ENCODE data around the gene CHSY1. TPM values are rescaled to one million over a fixed set of nuclear protein-coding genes. Genes with fewer than 3 reads are reported as not detected.

Gene CHSY1
- total RNA-seq, 4 donors from 2014 or later, result 8.8 to 19.3 (median 11.4) TPM

GRCh38 chr15:101275018-101275417 lies 23.2 kb upstream of the CHSY1 start:
- Histone ChIP-seq H3K27ac (no peak overlapping the region), H3K27me3 (no peaks in the 10 kb centered on the region), H3K4me3 (no peak overlapping the region), H3K9me3 (no peaks in the 10 kb centered on the region), H3K36me3 (peaks cover 25 to 65% (median 33%) of the 10 kb centered on the region in 3 donors), H3K4me1 (peaks cover 5 to 22% (median 15%) of the 10 kb centered on the region in 3 donors)
- 60 to 72% methylated on average over 5 of the region's 5 CpGs for WGBS, 2 donors
- no peak for TF ChIP-seq POLR2A (IDR thresholded peaks at IDR 0.05)
- TF ChIP-seq, protein P1, sequence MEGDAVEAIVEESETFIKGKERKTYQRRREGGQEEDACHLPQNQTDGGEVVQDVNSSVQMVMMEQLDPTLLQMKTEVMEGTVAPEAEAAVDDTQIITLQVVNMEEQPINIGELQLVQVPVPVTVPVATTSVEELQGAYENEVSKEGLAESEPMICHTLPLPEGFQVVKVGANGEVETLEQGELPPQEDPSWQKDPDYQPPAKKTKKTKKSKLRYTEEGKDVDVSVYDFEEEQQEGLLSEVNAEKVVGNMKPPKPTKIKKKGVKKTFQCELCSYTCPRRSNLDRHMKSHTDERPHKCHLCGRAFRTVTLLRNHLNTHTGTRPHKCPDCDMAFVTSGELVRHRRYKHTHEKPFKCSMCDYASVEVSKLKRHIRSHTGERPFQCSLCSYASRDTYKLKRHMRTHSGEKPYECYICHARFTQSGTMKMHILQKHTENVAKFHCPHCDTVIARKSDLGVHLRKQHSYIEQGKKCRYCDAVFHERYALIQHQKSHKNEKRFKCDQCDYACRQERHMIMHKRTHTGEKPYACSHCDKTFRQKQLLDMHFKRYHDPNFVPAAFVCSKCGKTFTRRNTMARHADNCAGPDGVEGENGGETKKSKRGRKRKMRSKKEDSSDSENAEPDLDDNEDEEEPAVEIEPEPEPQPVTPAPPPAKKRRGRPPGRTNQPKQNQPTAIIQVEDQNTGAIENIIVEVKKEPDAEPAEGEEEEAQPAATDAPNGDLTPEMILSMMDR (IDR thresholded peaks at IDR 0.05), result no peak
- no peak for DNase-seq
- intact Hi-C loops (cut with DNase I), result no loop called here

DNA sequence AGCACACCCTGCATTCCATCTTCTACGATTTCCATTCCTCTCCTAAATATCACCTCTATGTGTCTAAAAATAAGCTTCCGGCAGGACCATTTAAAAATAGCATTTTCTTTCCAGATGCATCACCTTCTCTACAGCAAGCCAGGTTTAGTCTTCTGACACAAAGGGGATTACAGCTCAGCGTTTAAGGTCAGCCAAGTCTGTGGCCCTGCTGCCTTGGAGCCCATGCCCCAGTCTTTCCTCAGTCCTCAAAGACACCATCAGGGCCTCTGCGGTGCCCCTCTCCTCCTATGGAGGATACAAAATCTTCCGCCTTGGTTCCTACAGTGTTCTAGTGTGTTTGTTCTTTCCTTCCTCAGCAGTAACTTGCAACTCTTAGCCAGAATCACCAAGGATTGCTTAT lies 21.7 kb upstream of the CHSY1 start:
- TF ChIP-seq, protein P1 (IDR thresholded peaks at IDR 0.05), result no peak
- no peak for TF ChIP-seq POLR2A (IDR thresholded peaks at IDR 0.05)
- Histone ChIP-seq H3K36me3 (peaks cover 25 to 67% (median 33%) of the 10 kb centered on the region in 3 donors), H3K9me3 (no peaks in the 10 kb centered on the region), H3K4me1 (peaks cover 5 to 22% (median 15%) of the 10 kb centered on the region in 3 donors), H3K4me3 (no peak overlapping the region), H3K27ac (no peak overlapping the region), H3K27me3 (no peaks in the 10 kb centered on the region)
- no peak for DNase-seq
- 74 to 78% methylated on average over 5 of the region's 5 CpGs for WGBS, 2 donors
- intact Hi-C loops (cut with DNase I), result no loop called here

- H3K27me3 ChIP-seq, result no peaks in the 10 kb centered on the region
- DNase-seq, result no peak
- 93 to 94% methylated on average over 9 of the region's 9 CpGs for WGBS, 2 donors
- H3K4me3 ChIP-seq, result no peak overlapping the region
- H3K4me1 ChIP-seq, result peaks cover 5 to 22% (median 14%) of the 10 kb centered on the region in 3 donors
- H3K9me3 ChIP-seq, result no peaks in the 10 kb centered on the region
- H3K27ac ChIP-seq, result no peak overlapping the region
- TF ChIP-seq, protein P1 (IDR thresholded peaks at IDR 0.05), result no peak
- TF ChIP-seq POLR2A (IDR thresholded peaks at IDR 0.05), result no peak
- H3K36me3 ChIP-seq, result peaks cover 25 to 67% (median 33%) of the 10 kb centered on the region in 3 donors
- intact Hi-C loops (cut with DNase I), result no loop called here
These were observed 20.7 kb upstream of the CHSY1 start for GRCh38 chr15:101272584-101272983.

DNA sequence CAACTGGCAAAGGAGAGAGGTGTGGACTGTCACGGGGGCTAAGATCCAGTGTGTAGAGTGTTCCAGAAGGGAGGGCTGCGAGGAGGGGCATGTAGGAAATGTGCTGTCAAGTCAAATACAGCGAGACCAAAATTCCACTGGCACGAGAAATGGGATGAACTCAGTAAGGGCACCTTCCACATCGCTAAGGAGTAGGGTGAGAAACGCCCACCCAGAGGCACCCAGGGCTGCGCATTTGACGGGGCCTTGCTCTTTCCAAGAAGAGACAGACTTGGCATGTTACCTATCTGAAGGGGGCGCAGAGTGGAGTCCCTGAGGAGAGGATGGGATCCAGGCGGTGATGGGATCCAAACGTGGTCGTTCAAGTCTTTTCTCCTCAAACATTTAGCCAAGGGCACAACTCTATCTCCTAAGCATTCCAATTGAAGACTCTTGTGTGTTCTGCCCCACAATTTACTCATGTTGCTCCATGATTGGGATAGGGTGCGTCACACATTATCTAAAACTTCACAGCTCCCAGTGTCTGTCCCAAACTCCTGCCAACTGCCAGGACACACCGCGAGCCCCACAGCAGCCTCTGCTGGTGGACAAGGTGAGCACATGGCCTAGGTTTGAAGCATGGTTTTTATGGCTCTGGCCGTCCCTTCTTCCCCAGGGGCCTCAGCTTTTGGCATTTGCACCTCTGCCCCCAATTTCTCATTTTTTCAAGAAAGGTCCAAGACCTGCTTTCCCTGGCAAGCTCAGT lies 17.8 kb upstream of the CHSY1 start:
- Histone ChIP-seq H3K4me3 (no peak overlapping the region), H3K27ac (no peak overlapping the region), H3K36me3 (peaks cover 25 to 58% (median 33%) of the 10 kb centered on the region in 3 donors), H3K4me1 (peaks cover 0 to 31% (median 10%) of the 10 kb centered on the region in 3 donors), H3K27me3 (no peaks in the 10 kb centered on the region), H3K9me3 (no peaks in the 10 kb centered on the region)
- WGBS, 2 donors, result 85 to 87% methylated on average over 16 of the region's 16 CpGs
- no peak for TF ChIP-seq POLR2A (IDR thresholded peaks at IDR 0.05)
- TF ChIP-seq, protein P1 (IDR thresholded peaks at IDR 0.05), result peak in 3 of 6 experiments; percentile 10 to 32 (median 13)
- no peak for DNase-seq
- intact Hi-C loops (cut with DNase I), result no loop called here

- 47 to 50% methylated on average over 12 of the region's 18 CpGs for WGBS, 2 donors
- peaks cover 11 to 36% (median 13%) of the 10 kb centered on the region in 3 donors for H3K36me3 ChIP-seq
- no peaks in the 10 kb centered on the region for H3K9me3 ChIP-seq
- no peak for DNase-seq
- H3K27ac ChIP-seq, result peak overlapping the region in 3 of 4 donors; percentile 58 to 80 (median 74)
- H3K4me3 ChIP-seq, result no peak overlapping the region
- H3K4me1 ChIP-seq, result peaks cover 0 to 37% (median 12%) of the 10 kb centered on the region in 3 donors
- H3K27me3 ChIP-seq, result no peaks in the 10 kb centered on the region
- TF ChIP-seq POLR2A (IDR thresholded peaks at IDR 0.05), result peak in 1 of 4 donors; percentile 13
- TF ChIP-seq, protein P1 (IDR thresholded peaks at IDR 0.05), result no peak
- intact Hi-C loops (cut with DNase I), result no loop called here
These were observed 15.7 kb upstream of the CHSY1 start for GRCh38 chr15:101267320-101268104.
